GM18868 (cell line): ENCODE results near the gene PIGQ.

Source experiments
- ATAC-seq: cut with Tn5 transposase; IDR thresholded peaks from one replicate; pipeline ENCODE4 v1.9.1; 2021; ENCODE audit warnings: mild to moderate bottlenecking, moderate library complexity; ENCODE audit not compliant: unreplicated experiment

Gene PIGQ

DNA sequence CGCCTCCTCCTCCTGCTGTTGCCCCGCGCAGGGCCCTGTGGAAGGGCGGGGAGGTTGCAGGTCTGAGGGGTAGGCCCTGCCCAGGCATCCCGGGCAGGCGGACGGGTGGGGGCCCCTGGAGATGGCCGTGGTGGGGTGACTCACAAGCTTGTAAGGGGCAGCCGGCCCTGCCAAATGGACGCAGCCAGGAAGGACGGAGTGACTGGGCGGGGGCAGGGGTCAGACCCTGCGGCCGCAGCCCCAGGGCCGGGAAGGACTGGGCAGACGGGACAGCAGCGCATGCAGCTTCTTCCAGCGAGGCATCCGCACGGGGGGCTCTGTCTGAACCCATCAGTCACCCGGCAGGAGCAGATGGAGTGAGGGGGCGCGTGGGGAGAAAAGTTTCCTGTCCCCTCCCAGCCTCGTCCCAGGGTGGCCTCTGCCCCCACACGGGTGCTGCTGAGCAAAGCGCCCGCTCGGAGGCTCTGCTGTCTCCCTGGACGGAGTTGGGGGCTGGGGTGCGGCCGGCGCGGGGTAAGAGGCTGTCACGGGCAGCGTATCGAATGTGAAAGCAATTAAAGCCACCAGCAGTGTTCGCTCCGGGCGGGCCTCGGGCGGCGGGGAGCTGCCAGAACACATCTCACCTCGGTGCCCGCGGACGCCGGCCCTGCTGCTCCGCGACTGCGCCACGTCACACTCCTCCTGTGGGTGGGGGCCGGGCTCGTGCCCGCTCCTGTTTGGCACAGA lies 15.0 kb upstream of the PIGQ start:
- no peak for ATAC-seq

DNA sequence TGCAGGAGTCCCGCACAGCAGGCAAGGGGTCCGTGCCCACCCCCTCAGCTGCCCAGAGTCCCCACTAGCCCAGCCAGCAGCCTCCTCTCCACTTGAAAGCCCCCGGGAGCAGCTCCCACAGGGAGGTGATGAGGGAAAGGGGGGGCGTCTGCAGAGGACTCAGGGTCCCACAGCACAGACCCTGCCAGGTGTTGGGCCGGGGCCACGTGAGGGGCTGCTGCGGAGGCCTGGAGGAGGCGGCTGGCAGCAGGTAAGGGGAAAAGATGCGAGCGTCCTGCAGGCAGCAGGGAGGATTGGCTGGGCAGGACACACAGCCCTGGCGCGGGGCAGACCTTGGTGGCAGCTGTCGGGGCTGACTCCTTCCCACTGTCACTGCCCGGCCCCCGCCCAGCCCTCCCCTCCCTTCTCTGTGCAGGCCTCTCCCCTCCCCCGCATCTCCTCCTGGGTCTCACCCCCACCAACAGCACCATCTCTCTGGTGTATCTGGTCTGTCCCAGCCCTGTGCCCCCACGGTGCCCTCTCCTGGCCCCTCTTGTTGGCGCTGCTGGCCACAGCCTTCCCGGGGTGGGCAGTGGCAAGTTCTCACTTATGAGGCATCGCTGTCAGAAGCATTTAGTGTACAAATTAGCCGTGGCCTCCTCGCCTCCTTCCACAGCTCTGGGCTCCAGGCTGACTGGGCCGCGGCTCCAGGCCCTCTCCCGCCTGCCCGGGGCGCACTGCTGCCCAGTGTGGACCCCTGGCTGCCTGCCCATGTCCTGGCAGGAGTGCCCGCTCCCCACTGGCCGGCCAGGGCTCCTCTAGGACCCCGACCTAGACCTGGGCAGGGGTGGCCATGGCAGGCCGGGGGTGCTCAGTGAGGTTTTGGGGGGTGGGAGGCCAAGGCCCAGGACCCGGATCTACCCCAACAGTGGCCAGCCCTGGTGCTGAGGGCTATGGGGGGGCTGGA lies 14.0 kb upstream of the PIGQ start:
- no peak for ATAC-seq

DNA sequence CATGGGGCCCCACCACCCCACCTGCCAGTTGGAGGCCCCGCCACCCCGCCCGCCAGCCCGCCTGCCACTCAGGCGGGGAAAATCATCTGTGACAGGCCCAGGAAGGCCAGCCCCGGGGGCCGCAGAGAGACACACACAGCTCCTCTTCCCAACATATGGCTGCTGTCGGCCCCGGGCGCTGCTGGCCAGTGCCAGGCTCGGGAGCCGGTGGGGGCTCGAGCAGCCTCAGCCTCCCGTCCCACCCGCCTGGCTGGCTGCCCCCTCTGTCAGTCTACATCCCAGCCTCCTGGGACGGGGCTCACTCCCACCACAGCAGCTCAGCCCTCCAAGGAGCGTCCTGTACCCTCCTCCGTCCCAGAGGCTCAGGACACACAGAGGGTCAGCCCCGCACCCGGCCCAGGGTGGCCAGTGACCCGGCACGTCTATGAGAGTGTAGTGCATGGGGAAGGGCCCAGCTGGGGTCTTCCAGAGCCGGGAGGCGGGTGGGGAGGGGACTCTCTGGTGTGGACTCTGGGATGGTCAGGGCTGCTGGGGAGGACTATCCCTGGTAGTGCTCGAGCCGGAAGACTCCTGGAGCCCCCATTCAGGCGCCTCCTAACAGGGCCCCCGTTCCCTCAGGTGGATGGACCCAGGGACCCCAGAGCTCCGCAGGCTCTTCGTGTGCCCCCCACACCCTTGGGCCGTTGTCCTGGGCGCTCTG lies 13.1 kb upstream of the PIGQ start:
- no peak for ATAC-seq

DNA sequence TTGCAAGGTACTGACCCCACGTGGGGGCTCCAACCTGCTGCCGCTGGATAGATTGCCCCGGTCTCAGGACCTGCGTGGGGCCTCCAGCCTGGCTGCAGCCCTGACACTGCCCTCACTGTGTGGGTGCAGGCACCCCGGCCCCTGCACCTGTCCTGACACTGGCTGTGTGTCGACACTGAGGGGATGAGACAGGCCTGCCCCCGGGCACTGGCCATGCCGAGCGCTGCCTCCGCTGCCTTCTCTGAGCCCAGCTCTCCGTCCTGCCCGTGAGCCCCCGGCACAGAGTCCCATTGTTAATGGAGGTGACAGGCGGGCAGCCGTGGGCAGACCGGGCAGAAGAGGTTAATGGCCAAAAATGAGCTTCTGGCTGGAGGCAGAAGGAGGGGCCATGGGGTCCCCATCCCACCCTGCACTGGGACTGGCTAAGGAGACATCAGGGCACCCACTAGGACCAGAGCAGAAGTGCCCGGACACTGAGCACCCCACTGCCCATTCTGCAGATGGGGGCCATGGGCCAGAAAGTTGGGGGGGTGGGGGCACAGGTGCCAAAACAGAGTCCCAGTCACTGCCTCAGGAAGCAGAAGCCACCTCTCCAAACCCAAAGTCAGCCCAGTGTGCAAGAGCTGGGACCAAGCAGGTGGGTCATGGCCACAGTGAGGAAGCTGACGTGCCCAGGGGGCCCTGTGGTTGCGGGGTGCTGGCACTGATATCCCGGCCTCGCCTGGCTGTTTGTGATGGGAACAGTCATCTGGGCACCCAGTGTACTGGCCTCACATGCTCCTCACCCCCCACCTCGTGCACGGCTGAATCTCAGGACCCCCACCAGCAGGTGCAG lies 12.1 kb upstream of the PIGQ start:
- no peak for ATAC-seq

DNA sequence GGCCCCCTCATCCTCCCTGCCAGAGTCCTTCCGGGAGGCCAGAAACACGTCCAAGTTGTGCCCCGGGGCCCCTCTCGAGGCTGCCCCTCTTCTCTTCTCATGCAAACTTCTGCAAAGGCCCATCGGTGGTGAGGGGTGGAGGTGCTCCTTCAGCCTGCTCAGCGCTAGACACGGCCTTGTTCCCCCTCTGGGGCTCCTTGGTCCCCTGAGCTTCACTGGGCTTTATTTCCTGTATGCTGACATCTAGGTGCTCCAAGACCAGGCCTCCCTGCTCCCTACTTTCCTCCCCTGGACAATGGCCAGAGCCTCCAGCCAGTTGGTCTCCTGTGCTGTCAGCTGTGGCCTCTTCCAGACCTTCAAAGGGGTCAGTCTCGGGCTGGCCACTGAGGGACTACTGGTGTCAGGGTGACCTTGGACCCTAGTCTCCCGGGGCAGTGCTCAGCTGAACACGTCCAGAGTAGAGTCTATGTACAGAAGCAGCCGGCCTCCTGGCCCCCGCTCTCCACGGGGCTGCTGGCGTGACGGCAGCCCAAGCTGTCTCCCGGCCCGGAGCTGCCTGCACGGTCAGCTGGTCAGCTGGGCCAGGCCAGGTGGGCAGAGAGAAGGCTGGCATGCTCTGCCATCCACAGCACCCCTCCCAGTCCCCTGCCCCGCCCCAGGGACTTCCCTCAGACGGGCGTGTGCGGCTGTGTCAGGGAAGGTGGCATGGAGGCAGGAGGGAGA lies 11.3 kb upstream of the PIGQ start:
- ATAC-seq, result no peak

DNA sequence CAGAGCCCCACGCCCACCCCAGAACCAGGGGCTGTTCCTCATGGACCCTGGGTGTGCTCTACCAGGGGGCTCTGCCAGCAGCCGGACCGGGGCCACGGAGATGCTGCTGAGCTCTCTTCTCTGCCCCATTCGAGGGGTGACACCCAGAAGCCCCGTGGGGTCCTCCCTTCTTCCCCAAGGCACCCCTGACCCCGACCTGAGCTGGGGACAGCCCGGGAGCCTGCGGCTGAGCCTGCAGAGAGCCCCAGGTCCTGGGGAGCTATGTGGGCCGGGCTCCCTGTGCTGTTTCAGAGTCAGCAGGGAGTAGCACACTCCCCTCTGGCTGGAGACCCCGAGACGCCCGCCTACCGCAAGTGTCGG lies 10.8 kb upstream of the PIGQ start:
- no peak for ATAC-seq

DNA sequence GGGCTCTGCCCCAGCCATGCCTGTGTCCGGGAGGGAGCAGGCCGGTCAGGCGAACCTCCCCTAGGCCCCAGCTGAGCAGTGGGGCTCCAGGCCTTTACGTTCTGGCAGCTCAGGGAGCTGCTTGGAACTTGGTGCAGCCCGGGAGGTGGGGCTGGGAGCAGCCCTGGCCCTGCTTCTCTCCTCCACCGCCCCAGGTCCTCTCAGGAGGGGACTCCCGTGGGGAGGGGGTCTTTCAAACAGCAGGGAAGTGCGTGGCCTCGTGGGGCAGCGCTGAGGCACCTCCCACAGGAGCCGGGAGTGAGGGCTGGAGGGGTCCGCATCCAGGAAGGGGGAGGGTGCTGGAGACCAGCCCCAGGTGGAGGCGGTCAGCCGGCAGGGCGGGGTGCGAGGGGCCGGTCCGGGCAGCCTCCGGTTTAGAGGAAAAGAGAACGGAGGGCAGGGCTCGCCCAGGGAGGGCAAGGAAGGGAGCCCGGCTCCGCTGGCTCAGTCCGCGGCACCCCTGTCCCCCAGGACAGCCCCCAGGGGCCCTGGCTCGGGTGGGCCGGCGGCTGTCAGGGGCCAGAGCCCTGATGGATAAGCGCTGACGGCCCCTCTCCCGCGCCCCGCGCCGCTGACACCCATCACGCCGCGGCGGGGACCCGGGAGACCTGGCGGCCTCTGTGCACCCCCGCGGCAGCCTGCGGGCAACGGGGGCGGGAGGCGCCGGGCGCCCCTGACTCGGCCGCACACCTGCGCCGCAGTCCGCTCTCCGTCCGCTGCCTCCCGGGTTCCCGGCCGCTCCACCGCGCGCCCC lies 10.2 kb upstream of the PIGQ start:
- no peak for ATAC-seq

DNA sequence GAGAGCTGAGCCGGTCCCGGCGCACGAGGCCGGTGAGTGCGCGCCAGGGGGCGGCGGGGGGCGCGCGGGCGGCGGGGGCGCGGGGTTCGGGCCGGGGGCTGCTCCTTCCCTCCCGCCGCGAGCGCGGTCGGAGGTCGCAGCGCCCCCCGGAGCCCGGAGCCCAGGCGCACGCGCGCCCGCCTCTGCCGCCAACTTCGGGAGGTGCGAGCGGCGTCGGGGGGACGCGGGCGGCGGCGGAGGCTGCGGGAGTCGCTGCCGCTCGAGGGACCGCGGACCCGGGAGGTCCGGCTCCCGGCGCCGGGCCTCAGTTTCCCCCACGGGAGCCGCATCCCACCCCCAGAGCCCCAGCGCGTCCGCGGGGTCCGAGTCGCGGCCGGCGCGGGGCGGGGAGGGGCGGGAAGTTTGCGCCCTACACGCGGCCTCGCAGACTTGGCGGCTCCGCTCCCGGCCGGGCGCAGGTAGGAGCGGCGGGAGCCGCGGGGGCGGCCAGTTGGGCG lies 9.5 kb upstream of the PIGQ start, which contains the start of gene PRR35:
Gene PRR35, plus strand, starts transcription at position 191 of the 497 bp plus-strand sequence. CDS start 2,901 bp downstream, outside the sequence.
- ATAC-seq, result no peak

DNA sequence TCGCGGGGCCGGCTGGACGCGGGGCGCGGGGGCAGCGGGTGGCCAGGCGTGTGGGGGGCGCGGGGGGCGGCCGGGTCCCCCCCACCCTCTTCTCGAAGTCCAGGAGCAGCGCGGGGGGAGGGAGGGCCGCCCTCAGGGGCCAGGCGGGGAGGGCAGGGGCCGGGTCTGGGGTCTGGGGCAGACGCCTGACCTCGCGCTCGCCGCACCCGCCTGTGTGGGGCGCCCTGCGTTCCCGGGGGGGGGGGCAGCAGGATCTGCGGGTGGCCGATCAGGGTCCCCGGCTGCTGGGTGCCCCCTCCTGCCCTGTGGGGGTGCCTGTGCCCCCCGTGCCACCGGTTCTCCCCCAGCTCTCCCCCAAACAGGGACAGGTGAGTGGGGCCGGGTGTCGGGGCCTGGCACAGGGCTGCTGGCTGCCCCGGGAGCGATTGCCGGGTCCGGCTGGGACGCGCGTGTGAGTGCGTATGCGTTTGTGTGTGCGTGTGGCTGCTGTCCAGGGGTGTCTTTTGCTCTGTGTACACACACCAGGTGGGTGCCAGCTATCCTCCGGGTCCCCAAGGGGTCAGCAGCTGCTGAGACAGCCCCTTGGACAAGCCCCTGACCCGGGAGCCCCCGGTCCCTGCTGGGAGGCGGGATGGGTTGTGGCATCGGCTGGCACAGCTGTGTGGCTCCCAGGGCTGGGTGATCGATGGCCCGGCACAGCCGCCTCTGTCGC lies 8.9 kb upstream of the PIGQ start:
- ATAC-seq, result no peak

DNA sequence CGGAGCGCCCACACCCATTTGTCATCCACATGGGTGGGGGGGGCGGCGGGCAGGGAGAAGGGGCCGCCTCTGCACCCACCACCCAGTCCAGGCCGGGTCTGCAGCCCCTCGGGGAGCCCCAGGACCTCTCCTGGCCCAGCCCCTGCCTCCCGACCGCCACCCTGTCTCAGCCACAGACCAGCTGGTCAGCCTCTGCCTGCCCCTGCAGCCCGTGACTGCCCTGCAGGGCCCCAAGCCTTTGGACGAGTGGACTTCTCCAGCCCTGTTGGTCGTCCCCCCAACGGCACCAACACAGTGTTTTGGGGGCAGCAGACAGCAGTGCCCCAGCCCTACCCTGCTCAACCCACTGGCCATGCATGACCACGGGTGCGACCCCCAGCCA lies 8.4 kb upstream of the PIGQ start:
- ATAC-seq, result no peak

DNA sequence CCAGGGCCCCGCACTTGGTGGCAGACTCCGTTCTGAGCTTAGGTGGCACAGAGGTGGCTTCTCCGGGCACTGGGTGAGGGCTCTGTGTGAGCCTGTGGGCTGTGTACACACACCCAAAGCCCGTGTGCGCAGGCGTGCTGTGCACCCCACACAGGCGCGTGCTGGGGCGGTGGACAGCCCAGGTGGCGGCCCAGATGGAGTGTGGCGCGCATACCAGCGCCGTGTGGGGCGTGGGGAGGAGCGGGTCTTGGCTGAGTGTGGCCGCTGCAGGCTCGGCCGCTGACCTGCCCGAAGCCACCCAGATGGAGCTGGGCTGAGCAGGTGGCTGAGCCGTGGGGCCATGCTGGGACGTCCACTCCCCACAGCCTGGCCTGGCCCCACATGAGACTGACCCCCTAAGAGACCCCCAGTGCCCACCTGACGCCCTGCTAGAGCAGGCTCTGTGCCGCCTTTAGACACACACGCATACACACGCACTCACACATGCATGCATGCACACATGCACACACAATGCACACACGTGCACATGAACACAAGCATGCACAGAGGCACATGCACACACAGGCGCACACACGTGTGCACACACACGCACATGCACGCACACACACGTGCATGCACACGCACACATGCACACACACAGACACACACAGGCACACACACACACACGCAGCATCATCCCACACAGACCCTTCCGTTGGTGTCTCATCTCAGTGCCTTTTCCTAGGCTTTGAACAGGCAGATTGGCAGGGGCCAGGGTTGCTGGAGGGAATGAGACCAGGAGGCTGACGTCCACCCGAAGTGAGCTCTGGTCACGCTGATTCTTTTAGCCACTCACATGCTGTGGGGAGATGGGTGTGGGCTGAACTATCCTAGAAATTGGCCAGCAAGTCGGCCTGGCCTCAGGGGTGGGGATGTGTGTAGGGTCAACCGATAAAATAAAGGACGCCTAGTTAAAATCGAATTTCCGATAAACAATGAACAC lies 7.5 kb upstream of the PIGQ start:
- no peak for ATAC-seq

DNA sequence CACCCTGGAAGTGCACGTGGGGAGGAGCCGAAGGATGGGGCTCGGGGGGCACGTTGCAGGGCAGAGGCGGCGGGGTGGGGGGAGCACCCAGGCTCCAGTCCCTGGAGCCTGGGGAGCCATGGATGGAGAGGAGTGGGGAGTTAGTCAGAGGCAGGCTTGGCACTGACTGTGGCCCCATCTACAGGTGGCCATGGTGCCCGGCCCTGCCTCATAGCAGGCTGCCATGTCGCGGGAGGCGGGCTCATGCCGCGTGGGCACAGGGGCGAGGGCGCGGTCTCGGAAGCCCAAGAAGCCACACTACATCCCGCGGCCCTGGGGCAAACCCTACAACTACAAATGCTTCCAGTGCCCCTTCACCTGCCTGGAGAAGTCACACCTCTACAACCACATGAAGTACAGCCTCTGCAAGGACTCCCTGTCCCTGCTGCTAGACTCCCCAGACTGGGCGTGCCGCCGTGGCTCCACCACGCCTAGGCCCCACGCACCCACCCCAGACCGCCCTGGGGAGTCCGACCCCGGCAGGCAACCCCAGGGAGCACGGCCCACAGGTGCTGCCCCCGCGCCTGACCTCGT lies 6.6 kb upstream of the PIGQ start:
- ATAC-seq, result no peak

DNA sequence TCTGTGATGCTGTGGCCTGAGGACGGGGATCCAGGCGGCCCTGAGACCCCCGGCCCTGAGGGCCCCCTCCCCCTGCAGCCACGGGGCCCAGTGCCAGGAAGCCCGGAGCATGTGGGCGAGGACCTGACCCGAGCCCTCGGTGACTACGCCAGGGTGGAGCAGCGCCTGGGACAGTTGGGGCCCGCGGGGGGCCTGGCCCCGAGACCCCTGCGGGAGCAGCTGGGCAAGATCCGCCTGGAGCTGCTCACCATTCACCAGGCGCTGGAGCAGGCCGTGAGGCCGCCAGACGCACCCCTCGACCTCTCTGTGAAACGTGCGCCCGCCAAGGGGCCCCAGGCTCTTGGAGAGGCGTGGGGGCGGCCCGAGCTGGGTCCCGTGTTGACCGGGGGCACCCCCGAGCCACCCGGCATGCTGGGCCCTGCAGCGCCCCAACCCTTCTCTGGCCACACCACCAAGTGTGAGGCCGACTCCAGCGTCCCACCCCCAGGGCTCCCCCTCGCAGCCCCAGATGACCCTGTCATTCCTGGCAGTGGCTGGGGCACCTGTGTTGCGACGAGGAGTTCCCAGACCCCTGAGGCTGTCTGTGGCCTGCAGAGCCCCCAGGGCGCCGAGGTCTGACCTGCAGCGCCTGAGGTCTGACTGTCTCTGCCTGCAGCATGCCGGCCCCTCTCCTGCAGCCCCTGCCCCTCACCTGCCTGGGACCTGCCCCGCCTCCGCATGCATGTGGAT lies 4.9 kb upstream of the PIGQ start:
- ATAC-seq, result no peak

DNA sequence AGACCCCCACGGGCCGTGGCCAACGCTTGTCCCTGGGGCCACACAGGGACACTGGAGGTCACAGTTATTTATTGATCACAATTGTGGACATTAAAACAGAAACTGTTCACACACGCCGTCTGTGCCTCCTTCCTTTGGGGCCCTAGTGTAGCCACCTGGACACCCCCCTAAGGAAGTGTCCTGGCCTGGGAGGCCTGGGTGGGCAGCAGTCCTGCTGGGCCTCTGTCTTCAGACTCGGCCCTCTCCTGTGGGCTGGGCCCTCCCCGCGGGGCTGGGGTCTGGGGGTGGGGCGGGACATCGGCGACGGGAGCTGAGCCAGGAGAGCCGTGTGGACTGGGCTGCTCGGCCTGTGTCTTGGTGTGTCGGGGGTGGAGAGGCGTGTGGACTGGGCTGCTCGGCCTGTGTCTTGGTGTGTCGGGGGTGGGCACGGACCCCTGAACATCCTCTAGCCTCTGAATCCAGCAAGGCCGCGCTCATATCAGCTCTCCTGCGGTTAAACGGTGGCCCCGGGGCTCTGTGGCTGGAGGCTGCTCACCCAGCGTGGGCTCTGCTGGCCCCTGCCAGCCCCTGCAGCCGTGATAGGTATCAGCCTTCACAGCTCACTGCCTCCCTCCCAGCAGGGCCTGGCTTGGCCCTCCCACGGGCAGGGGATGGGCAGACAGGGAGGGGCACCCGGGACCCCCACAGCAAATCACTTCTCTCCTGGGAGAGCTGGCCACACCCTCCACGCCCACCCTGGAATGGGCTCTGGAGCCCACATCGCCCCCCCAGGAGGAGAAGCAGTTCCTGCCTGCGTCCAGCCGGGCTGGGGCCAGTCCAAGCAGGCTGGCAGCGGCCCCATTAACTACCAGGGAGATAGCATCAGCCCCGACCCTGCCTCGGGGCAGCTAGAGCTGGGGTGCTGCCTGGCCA lies 4.1 kb upstream of the PIGQ start:
- ATAC-seq, result no peak
